AG10803 (cell line): ENCODE measurements around the gene MAP2K1.

Experiments used
- DNase-seq: peaks from one replicate; pipeline ENCODE4 v3.0.0; 2010; ENCODE audit warnings: low read depth
- H3K4me3 ChIP-seq: 2 replicates; pipeline ENCODE4 v1.5.1; 2011; ENCODE audit warnings: mild to moderate bottlenecking, low read length, control low read depth
- CTCF ChIP-seq: conservative IDR thresholded peaks from 2 replicates; pipeline ENCODE4 v1.5.1; 2011; ENCODE audit warnings: mild to moderate bottlenecking, low read length, control low read depth, inconsistent platforms

Gene MAP2K1

GRCh38 chr15:66472176-66472999 is 85.7 kb downstream of the MAP2K1 start:
- H3K4me3 ChIP-seq: peak overlapping the region; percentile 35
- TF ChIP-seq CTCF: no peak
- DNase-seq: peak; percentile 81

- DNase-seq: no peak
- H3K4me3 ChIP-seq: no peak overlapping the region
- no peak for TF ChIP-seq CTCF
Observed at GRCh38 chr15:66474135-66474534, 87.4 kb downstream of the MAP2K1 start.

- no peak for TF ChIP-seq CTCF
- DNase-seq: no peak
- no peak overlapping the region for H3K4me3 ChIP-seq
Observed at GRCh38 chr15:66474963-66475362, 88.3 kb downstream of the MAP2K1 start.

- no peak for DNase-seq
- H3K4me3 ChIP-seq: no peak overlapping the region
- TF ChIP-seq CTCF: no peak
Observed at GRCh38 chr15:66476535-66476934, 89.8 kb downstream of the MAP2K1 start.

GRCh38 chr15:66477011-66477410 is 90.3 kb downstream of the MAP2K1 start:
- no peak for TF ChIP-seq CTCF
- no peak overlapping the region for H3K4me3 ChIP-seq
- DNase-seq: no peak

GRCh38 chr15:66480267-66480666 is 93.6 kb downstream of the MAP2K1 start:
- no peak overlapping the region for H3K4me3 ChIP-seq
- DNase-seq: no peak
- no peak for TF ChIP-seq CTCF
